CD4-positive, alpha-beta T cell treated with Interleukin-6 at 100 ng/mL for 8 hours (primary cell): Measurements from ENCODE around the gene UBA6.
A peak's percentile ranks its signal among the peaks of the same experiment; 100 is the strongest.
"Not testable (repeated sequence)": the region's sequence is repeated elsewhere in the genome, so short reads cannot be mapped to it uniquely, and the experiment has no call there.

ENCODE experiments used
- DNase-seq: peaks from one replicate; pipeline ENCODE4 v3.0.0-alpha.2; 2020; ENCODE audit warnings: mixed read lengths, low spot score

UBA6 gene

GRCh38 chr4:67660418-67660817, 40.5 kb downstream of the UBA6 start:
- no peak for DNase-seq

GRCh38 chr4:67659065-67659464, 41.9 kb downstream of the UBA6 start:
- no peak for DNase-seq

GRCh38 chr4:67658302-67658701, 42.7 kb downstream of the UBA6 start:
- no peak for DNase-seq

- no peak for DNase-seq
These were observed 49.4 kb downstream of the UBA6 start for GRCh38 chr4:67651536-67651935.

- no peak for DNase-seq
These were observed 62.8 kb downstream of the UBA6 start for GRCh38 chr4:67638136-67638535.

- DNase-seq = not testable (repeated sequence)
These were observed 64.0 kb downstream of the UBA6 start for GRCh38 chr4:67636978-67637377.

- no peak for DNase-seq
These were observed 65.6 kb downstream of the UBA6 start for GRCh38 chr4:67635331-67635730.

GRCh38 chr4:67634741-67635140, 66.2 kb downstream of the UBA6 start:
- DNase-seq = no peak

GRCh38 chr4:67632492-67632891, 68.5 kb downstream of the UBA6 start:
- no peak for DNase-seq

GRCh38 chr4:67624939-67625338, 76.0 kb downstream of the UBA6 start:
- no peak for DNase-seq

GRCh38 chr4:67616478-67616877, 84.5 kb downstream of the UBA6 start:
- no peak for DNase-seq

GRCh38 chr4:67615119-67615518, 85.8 kb downstream of the UBA6 start:
- DNase-seq = no peak

GRCh38 chr4:67614186-67614585, 86.8 kb downstream of the UBA6 start:
- DNase-seq = no peak

- no peak for DNase-seq
These were observed 92.9 kb downstream of the UBA6 start for GRCh38 chr4:67608027-67608426.

- DNase-seq = no peak
These were observed 96.2 kb downstream of the UBA6 start for GRCh38 chr4:67604749-67605148.

- DNase-seq = no peak
These were observed 97.0 kb downstream of the UBA6 start for GRCh38 chr4:67604029-67604381.

- DNase-seq = no peak
These were observed 97.5 kb downstream of the UBA6 start for GRCh38 chr4:67603310-67604028.

- no peak for DNase-seq
These were observed 107.2 kb downstream of the UBA6 start for GRCh38 chr4:67593741-67594175.

GRCh38 chr4:67587156-67587555, 113.8 kb downstream of the UBA6 start:
- DNase-seq = no peak

GRCh38 chr4:67584496-67584895, 116.5 kb downstream of the UBA6 start:
- no peak for DNase-seq

- DNase-seq = no peak
These were observed 119.0 kb downstream of the UBA6 start for GRCh38 chr4:67581913-67582312.

- DNase-seq = peak; percentile 48
These were observed 119.6 kb downstream of the UBA6 start for GRCh38 chr4:67581208-67581857.

GRCh38 chr4:67580577-67580976, 120.4 kb downstream of the UBA6 start:
- no peak for DNase-seq

GRCh38 chr4:67576538-67576937, 124.4 kb downstream of the UBA6 start:
- DNase-seq = no peak
